ENCODE results near the gene ABAT.
"Not testable (repeated sequence)": the region's sequence is repeated elsewhere in the genome, so short reads cannot be mapped to it uniquely, and the experiment has no call there.

The ABAT gene

GRCh38 chr16:8649829-8650554 lies 24.4 kb upstream of the ABAT start:
- DNase-seq, result no peak

- not testable (repeated sequence) for DNase-seq
These were observed 22.5 kb upstream of the ABAT start for GRCh38 chr16:8651958-8652357.

GRCh38 chr16:8655184-8655717 lies 19.2 kb upstream of the ABAT start:
- peak; percentile 32 for DNase-seq

- no peak for DNase-seq
These were observed 18.0 kb upstream of the ABAT start for GRCh38 chr16:8656376-8656775.

GRCh38 chr16:8660841-8661301 lies 13.5 kb upstream of the ABAT start:
- DNase-seq, result peak; percentile 71

GRCh38 chr16:8661703-8662102 lies 12.7 kb upstream of the ABAT start:
- no peak for DNase-seq

GRCh38 chr16:8663192-8664089 lies 11.0 kb upstream of the ABAT start:
- DNase-seq, result no peak

- no peak for DNase-seq
These were observed 8.9 kb upstream of the ABAT start for GRCh38 chr16:8665529-8665928.

- DNase-seq, result no peak
These were observed 6.9 kb upstream of the ABAT start for GRCh38 chr16:8667492-8667891.

- DNase-seq, result no peak
These were observed 6.3 kb upstream of the ABAT start for GRCh38 chr16:8668113-8668512.

GRCh38 chr16:8669481-8669880 lies 4.9 kb upstream of the ABAT start:
- no peak for DNase-seq

GRCh38 chr16:8670014-8670560 lies 4.3 kb upstream of the ABAT start:
- no peak for DNase-seq

GRCh38 chr16:8673611-8674412 lies 605 bp upstream of the ABAT start:
- no peak for DNase-seq

- peak; percentile 68 for DNase-seq
These were observed 1.1 kb downstream of the ABAT start for GRCh38 chr16:8675183-8676159.

- no peak for DNase-seq
These were observed 1.7 kb downstream of the ABAT start for GRCh38 chr16:8676160-8676547.

- DNase-seq, result no peak
These were observed 2.4 kb downstream of the ABAT start for GRCh38 chr16:8676737-8677375.

GRCh38 chr16:8677481-8677880 lies 3.1 kb downstream of the ABAT start:
- no peak for DNase-seq

- DNase-seq, result no peak
These were observed 3.9 kb downstream of the ABAT start for GRCh38 chr16:8678068-8678927.

GRCh38 chr16:8679151-8679550 lies 4.7 kb downstream of the ABAT start:
- no peak for DNase-seq
